Naive thymus-derived CD4-positive, alpha-beta T cell (primary cell): Measurements from ENCODE around the gene TMEM178B. TPM values are rescaled to one million over a fixed set of nuclear protein-coding genes. Genes with fewer than 3 reads are reported as not detected.

ENCODE experiments used
- ATAC-seq: fragments of 150-1000 bp; cut with Tn5 transposase; 2 replicates; pipeline ENCODE4 v1.10.0; 2021; ENCODE audit warnings: mild to moderate bottlenecking, moderate library complexity
- CTCF ChIA-PET: fragments of 350-600 bp; sonication (Branson Sonifier 250); formaldehyde crosslinking; loops from one replicate; lab custom pipeline; 2021; ENCODE audit warnings: antibody characterized with exemption; lab: Charles Lee
- POLR2A ChIA-PET: fragments of 350-600 bp; sonication (Branson Sonifier 250); formaldehyde crosslinking; loops from one replicate; lab custom pipeline; 2021; ENCODE audit warnings: antibody characterized with exemption, inconsistent platforms; lab: Charles Lee
- DNase-seq, 9 donors: peaks; one replicate each; pipeline versions ENCODE4 v3.0.0 to v3.0.0-alpha.2; 2020 to 2022; ENCODE audit warnings: mixed read lengths in 1 of 9
- H3K27ac ChIP-seq: one replicate; pipeline ENCODE4 v1.7.0; 2013; ENCODE audit warnings: mild to moderate bottlenecking, low read depth, low read length, moderate library complexity
- H3K27me3 ChIP-seq, 2 donors: one replicate each; pipeline ENCODE4 v1.7.0; 2013; ENCODE audit warnings: low read length in 2 of 2, mild to moderate bottlenecking in 2 of 2, moderate library complexity in 2 of 2; ENCODE audit not compliant: control insufficient read depth in 2 of 2, insufficient read depth in 2 of 2
- H3K36me3 ChIP-seq, 3 experiments: 1 replicate in 2 of 3; 2 replicates in 1 of 3; pipeline ENCODE4 v1.7.0; 2013; ENCODE audit warnings: low read length in 3 of 3, mild to moderate bottlenecking in 3 of 3, moderate library complexity in 1 of 3; ENCODE audit not compliant: insufficient read depth in 3 of 3, control insufficient read depth in 2 of 3
- H3K4me1 ChIP-seq, 2 donors: one replicate each; pipeline ENCODE4 v1.7.0; 2013; ENCODE audit warnings: low read length in 2 of 2, mild to moderate bottlenecking in 2 of 2, moderate library complexity in 1 of 2; ENCODE audit not compliant: control insufficient read depth in 2 of 2, insufficient read depth in 2 of 2
- H3K4me3 ChIP-seq: 2 replicates; pipeline ENCODE4 v1.7.0; 2013; ENCODE audit warnings: mild to moderate bottlenecking, low read length
- H3K9me3 ChIP-seq, 3 experiments: 1 replicate in 2 of 3; 2 replicates in 1 of 3; pipeline ENCODE4 v1.7.0; 2013; ENCODE audit warnings: low read length in 3 of 3; ENCODE audit not compliant: control insufficient read depth in 2 of 3
- H3K27ac Mint-ChIP-seq, 9 donors: one replicate each; pipeline ENCODE4 v1.8.0; 2020 to 2022; ENCODE audit warnings: mixed read lengths in 9 of 9, mild to moderate bottlenecking in 8 of 9, moderate library complexity in 5 of 9, inconsistent platforms in 2 of 9
- H3K27me3 Mint-ChIP-seq, 5 donors: one replicate each; pipeline ENCODE4 v1.8.0; 2021 to 2022; ENCODE audit warnings: mixed read lengths in 5 of 5, mild to moderate bottlenecking in 1 of 5
- H3K36me3 Mint-ChIP-seq, 5 donors: one replicate each; pipeline ENCODE4 v1.8.0; 2020 to 2022; ENCODE audit warnings: mixed read lengths in 5 of 5, mild to moderate bottlenecking in 3 of 5, inconsistent platforms in 1 of 5
- H3K4me1 Mint-ChIP-seq, 7 donors: one replicate each; pipeline ENCODE4 v1.8.0; 2020 to 2022; ENCODE audit warnings: mixed read lengths in 7 of 7, mild to moderate bottlenecking in 3 of 7, inconsistent platforms in 1 of 7
- H3K4me3 Mint-ChIP-seq, 10 donors: one replicate each; pipeline ENCODE4 v1.8.0; 2020 to 2022; ENCODE audit warnings: mild to moderate bottlenecking in 10 of 10, mixed read lengths in 10 of 10, moderate library complexity in 6 of 10, inconsistent platforms in 2 of 10
- H3K9me3 Mint-ChIP-seq, 11 donors: one replicate each; pipeline ENCODE4 v1.8.0; 2020 to 2022; ENCODE audit warnings: mixed read lengths in 11 of 11, mild to moderate bottlenecking in 4 of 11, inconsistent platforms in 1 of 11, moderate library complexity in 1 of 11
- intact Hi-C, 2 donors: fragments of 100-400 bp; cut with micrococcal nuclease; formaldehyde crosslinking; loops; one replicate each; pipeline ENCODE4 v1.15.1; 2023
- polyA plus RNA-seq, 2 donors: library from polyadenylated mRNA; unstranded; fragments of 300-500 nt; fragmentation: Illumina TruSeq; gene quantifications; one replicate each; pipeline ENCODE4 v1.2.3, GENCODE V29; 2021
- total RNA-seq, 6 experiments: library from RNA in 5 of 6; stranded (reverse) in 5 of 6; gene quantifications; 1 replicate in 5 of 6; 2 replicates in 1 of 6; pipeline ENCODE4 v1.2.3 and lab custom pipeline; 2021 to 2026

TMEM178B gene
- total and polyA plus RNA-seq, 7 experiments from 2014 or later, result 0.05 to 3.0 (median 0.10) TPM; not detected in 4

DNA sequence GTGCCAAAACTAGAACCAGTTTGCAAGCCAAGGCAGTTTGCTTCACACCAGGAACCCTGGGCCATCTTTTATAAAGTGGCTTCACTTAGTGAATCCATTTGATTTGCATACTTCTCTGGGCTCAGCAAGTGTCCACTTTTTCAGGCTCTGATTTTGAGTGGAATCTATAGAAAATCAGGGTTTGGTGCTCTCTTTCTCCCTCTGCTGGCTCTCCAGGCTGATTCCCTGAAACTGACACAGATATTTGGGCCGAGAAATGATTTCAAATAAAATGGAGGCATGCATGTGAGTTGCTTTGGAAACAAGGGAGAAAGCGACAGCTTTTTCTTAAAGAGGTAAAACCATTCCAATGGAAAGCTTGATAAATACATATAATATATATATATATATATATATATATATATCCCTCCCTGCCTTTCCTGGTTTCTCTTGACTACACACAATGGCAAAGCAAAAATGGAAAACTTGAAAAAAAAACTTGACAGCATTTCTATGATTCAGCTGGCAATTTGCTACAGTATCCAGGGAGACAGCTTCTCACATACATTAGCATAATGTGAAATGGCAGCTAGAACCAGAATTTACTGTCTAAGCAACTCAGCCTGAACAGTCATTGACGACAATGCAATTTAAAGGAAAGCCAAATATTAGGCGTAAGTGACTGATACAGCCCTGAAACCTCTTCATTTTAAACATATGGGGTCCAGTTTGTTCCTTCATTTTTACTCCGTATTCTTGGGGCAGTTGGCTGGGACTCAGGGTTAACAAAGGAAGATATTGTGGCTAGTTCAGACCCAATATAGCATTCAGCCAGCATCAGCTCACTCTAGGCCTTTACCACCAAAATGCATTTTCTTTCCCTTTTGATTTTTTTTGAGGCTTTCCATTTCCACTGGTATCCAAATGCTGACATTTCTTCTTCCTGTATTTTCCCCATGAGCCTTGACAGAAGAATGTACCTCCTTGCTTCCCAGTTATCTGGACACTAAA, 188.5 kb downstream of the TMEM178B start:
- ChIA-PET CTCF (no interaction called here), POLR2A (no interaction called here)
- Mint-ChIP-seq H3K4me1 (peaks cover 0 to 36% (median 0%) of the 10 kb centered on the region in 7 donors), H3K9me3 (peaks cover 4 to 28% (median 14%) of the 10 kb centered on the region in 11 donors), H3K36me3 (peaks cover 0 to 7% (median 0%) of the 10 kb centered on the region in 5 donors), H3K4me3 (no peak overlapping the region), H3K27me3 (peaks cover 13 to 20% (median 15%) of the 10 kb centered on the region in 5 donors), H3K27ac (no peak overlapping the region)
- intact Hi-C loops, result no loop called here
- no peak overlapping the region for H3K4me3 ChIP-seq
- ATAC-seq (no peak), DNase-seq (no peak)
- H3K36me3 ChIP-seq, result no peaks in the 10 kb centered on the region
- H3K27me3 ChIP-seq, result no peaks in the 10 kb centered on the region
- no peak overlapping the region for H3K27ac ChIP-seq
- H3K9me3 ChIP-seq, result peaks cover 0 to 5% (median 0%) of the 10 kb centered on the region in 3 experiments
- H3K4me1 ChIP-seq, result no peaks in the 10 kb centered on the region

DNA sequence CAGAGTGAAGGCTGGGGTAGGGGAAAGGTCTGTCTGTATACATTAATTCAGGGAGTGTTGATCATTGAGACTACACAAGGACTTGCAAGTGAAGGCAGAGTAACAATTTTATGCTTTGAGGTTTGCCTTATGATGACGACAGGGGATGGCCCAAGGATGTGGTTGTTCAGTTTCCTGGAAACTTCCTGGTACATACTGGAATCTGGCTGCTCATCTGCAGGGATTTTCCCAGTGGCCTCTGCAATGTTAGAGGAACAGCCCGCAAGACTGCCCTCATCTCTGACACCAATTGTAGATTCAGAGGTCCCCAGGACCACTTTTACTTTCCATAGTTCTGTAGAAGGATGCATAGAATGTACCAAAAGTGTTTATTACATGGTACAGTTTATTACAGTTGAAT, 189.6 kb downstream of the TMEM178B start:
- CTCF ChIA-PET, result no interaction called here
- POLR2A ChIA-PET, result no interaction called here

DNA sequence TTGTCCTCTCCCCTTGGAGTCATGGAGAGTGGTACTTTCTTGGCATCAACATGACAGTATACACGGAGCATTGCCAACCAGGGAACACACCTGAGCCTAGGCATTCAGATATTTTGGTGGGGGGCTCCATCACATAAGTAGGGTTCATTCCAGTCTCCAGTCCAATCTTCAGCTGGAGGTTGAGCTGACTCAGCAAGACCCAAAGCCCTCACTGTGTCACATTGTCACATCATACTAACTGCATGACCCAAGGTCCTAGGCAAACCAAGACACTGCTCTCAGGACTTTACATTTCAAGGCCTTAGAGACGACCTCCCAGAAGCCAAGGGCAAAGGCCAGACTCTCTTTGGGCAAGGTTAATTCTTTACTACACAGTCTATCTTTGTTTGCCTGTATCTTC, 190.1 kb downstream of the TMEM178B start:
- peaks cover 0 to 36% (median 0%) of the 10 kb centered on the region in 7 donors for H3K4me1 Mint-ChIP-seq
- H3K4me1 ChIP-seq, result no peaks in the 10 kb centered on the region
- H3K9me3 Mint-ChIP-seq, result peaks cover 0 to 14% (median 9%) of the 10 kb centered on the region in 11 donors
- no peak overlapping the region for H3K27ac ChIP-seq
- no peak overlapping the region for H3K27ac Mint-ChIP-seq
- ATAC-seq, result no peak
- ChIA-PET CTCF (interaction anchor here (0.6 kb wide), 1 partner anchor 460 kb away, joined by 5 read pairs; no protein-coding TSS in a partner anchor), POLR2A (no interaction called here)
- H3K36me3 ChIP-seq, result no peaks in the 10 kb centered on the region
- peaks cover 0 to 6% (median 0%) of the 10 kb centered on the region in 5 donors for H3K36me3 Mint-ChIP-seq
- no peak overlapping the region for H3K4me3 ChIP-seq
- H3K9me3 ChIP-seq, result peaks cover 0 to 5% (median 0%) of the 10 kb centered on the region in 3 experiments
- no peak for DNase-seq
- intact Hi-C loops, result no loop called here
- no peaks in the 10 kb centered on the region for H3K27me3 ChIP-seq
- H3K4me3 Mint-ChIP-seq, result no peak overlapping the region
- H3K27me3 Mint-ChIP-seq, result peaks cover 9 to 20% (median 15%) of the 10 kb centered on the region in 5 donors

More for the DNA sequence above, 189.6 kb downstream of the TMEM178B start:
- no peak overlapping the region for H3K27ac ChIP-seq
- Mint-ChIP-seq H3K9me3 (peaks cover 2 to 19% (median 11%) of the 10 kb centered on the region in 11 donors), H3K4me1 (peaks cover 0 to 36% (median 0%) of the 10 kb centered on the region in 7 donors), H3K4me3 (peak overlapping the region in 1 of 10 donors; percentile 58), H3K27ac (peak overlapping the region in 1 of 9 donors; percentile 29), H3K27me3 (peaks cover 13 to 20% (median 15%) of the 10 kb centered on the region in 5 donors), H3K36me3 (peaks cover 0 to 7% (median 0%) of the 10 kb centered on the region in 5 donors)
- no peaks in the 10 kb centered on the region for H3K27me3 ChIP-seq
- DNase-seq, result no peak
- intact Hi-C loops, result no loop called here
- H3K4me1 ChIP-seq, result no peaks in the 10 kb centered on the region
- no peaks in the 10 kb centered on the region for H3K36me3 ChIP-seq
- no peak for ATAC-seq
- H3K4me3 ChIP-seq, result no peak overlapping the region
- H3K9me3 ChIP-seq, result peaks cover 0 to 5% (median 0%) of the 10 kb centered on the region in 3 experiments

DNA sequence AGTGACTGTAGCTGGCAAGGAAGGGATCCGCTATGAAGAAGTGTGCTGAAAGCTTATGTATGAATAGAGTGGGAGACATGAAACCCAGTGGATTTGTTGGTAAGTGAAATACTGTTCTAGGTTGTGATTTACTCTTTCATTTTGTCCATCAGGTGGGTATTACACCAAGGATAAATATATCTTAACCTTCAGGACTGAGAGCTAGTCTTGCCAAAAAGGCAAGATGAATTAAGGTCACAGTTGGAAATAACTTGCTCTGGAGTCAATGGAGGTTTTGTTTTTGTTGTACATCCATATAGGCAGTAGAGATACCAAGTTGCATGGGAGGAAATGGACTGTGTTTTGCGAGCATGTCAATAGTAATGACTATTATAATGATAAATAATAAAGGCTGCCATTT, 190.6 kb downstream of the TMEM178B start:
- peaks cover 0 to 36% (median 0%) of the 10 kb centered on the region in 7 donors for H3K4me1 Mint-ChIP-seq
- intact Hi-C loops, result no loop called here
- Histone ChIP-seq H3K27ac (no peak overlapping the region), H3K4me1 (no peaks in the 10 kb centered on the region), H3K4me3 (no peak overlapping the region), H3K27me3 (no peaks in the 10 kb centered on the region), H3K9me3 (peaks cover 0 to 5% (median 0%) of the 10 kb centered on the region in 3 experiments), H3K36me3 (no peaks in the 10 kb centered on the region)
- CTCF ChIA-PET, result interaction anchor here (0.6 kb wide), 1 partner anchor 459 kb away, joined by 5 read pairs; no protein-coding TSS in a partner anchor
- H3K27ac Mint-ChIP-seq, result no peak overlapping the region
- H3K4me3 Mint-ChIP-seq, result no peak overlapping the region
- DNase-seq (no peak), ATAC-seq (no peak)
- POLR2A ChIA-PET, result no interaction called here
- H3K9me3 Mint-ChIP-seq, result peaks cover 0 to 10% (median 7%) of the 10 kb centered on the region in 11 donors
- H3K36me3 Mint-ChIP-seq, result peaks cover 0 to 5% (median 0%) of the 10 kb centered on the region in 5 donors
- peaks cover 8 to 20% (median 15%) of the 10 kb centered on the region in 5 donors for H3K27me3 Mint-ChIP-seq

DNA sequence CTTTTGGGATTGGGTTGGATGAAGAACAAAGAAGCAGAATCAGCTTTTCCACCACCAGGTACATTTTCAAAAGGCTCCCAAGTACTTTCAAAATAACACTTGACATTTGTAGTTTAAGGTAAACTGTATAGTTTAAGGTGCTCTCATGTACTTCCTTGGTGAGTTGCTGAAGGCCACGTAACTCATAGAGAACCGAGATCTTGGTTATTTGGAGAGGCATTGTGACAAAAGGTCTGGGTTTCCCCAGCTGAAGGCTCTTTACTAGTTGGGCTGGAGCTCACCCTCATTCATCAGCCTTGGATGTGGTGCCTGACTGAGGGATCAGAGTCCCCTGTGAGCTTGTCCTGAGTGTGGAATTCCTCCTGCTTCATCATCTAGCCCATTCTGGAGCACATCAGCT, 191.8 kb downstream of the TMEM178B start:
- DNase-seq (no peak), ATAC-seq (no peak)
- H3K27ac Mint-ChIP-seq, result no peak overlapping the region
- ChIA-PET POLR2A (no interaction called here), CTCF (no interaction called here)
- Histone ChIP-seq H3K27ac (no peak overlapping the region), H3K9me3 (no peaks in the 10 kb centered on the region), H3K27me3 (no peaks in the 10 kb centered on the region), H3K4me1 (no peaks in the 10 kb centered on the region), H3K36me3 (no peaks in the 10 kb centered on the region), H3K4me3 (no peak overlapping the region)
- intact Hi-C loops, result no loop called here
- peaks cover 0 to 36% (median 0%) of the 10 kb centered on the region in 7 donors for H3K4me1 Mint-ChIP-seq
- H3K36me3 Mint-ChIP-seq, result peaks cover 0 to 2% (median 0%) of the 10 kb centered on the region in 5 donors
- H3K9me3 Mint-ChIP-seq, result peaks cover 0 to 3% (median 0%) of the 10 kb centered on the region in 11 donors
- peaks cover 2 to 20% (median 15%) of the 10 kb centered on the region in 5 donors for H3K27me3 Mint-ChIP-seq
- H3K4me3 Mint-ChIP-seq, result no peak overlapping the region

DNA sequence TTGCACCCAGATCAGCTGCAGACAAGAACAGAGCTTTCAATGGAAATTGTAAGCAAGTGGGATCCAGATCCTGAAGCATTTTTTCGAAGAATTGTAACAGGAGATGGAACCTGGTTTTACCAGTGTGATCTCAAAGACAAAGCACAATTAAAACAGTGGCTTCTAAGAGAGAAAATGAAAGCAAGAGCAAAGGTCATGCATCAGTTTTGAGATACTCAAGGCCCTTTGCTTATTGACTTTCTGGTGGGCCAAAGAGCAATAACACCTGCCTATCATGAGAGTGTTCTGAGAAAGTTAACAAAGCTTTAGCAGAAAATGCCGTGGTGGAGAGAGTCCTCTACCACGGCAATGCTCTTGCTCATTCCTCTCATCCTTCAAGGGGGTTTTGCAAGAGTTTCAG, 194.8 kb downstream of the TMEM178B start:
- intact Hi-C loops, result no loop called here
- POLR2A ChIA-PET, result no interaction called here
- peaks cover 0 to 2% (median 0%) of the 10 kb centered on the region in 5 donors for H3K36me3 Mint-ChIP-seq
- DNase-seq (no peak), ATAC-seq (no peak)
- Histone ChIP-seq H3K4me3 (no peak overlapping the region), H3K27me3 (no peaks in the 10 kb centered on the region), H3K9me3 (no peaks in the 10 kb centered on the region), H3K4me1 (no peaks in the 10 kb centered on the region), H3K36me3 (no peaks in the 10 kb centered on the region), H3K27ac (no peak overlapping the region)
- H3K4me1 Mint-ChIP-seq, result peaks cover 0 to 19% (median 0%) of the 10 kb centered on the region in 7 donors
- no peak overlapping the region for H3K4me3 Mint-ChIP-seq
- H3K9me3 Mint-ChIP-seq, result no peaks in the 10 kb centered on the region
- peaks cover under 1 to 6% (median 2%) of the 10 kb centered on the region in 5 donors for H3K27me3 Mint-ChIP-seq
- H3K27ac Mint-ChIP-seq, result no peak overlapping the region
- CTCF ChIA-PET, result interaction anchor here (0.6 kb wide), 1 partner anchor 825 kb away, joined by 8 read pairs; no protein-coding TSS in a partner anchor
